ENCODE data around the gene TMA7B. TPM values are rescaled to one million over a fixed set of nuclear protein-coding genes. Genes with fewer than 3 reads are reported as not detected.

The TMA7B gene
- total and polyA plus RNA-seq, 7 donors, result 0.41 TPM; not detected in 6

DNA sequence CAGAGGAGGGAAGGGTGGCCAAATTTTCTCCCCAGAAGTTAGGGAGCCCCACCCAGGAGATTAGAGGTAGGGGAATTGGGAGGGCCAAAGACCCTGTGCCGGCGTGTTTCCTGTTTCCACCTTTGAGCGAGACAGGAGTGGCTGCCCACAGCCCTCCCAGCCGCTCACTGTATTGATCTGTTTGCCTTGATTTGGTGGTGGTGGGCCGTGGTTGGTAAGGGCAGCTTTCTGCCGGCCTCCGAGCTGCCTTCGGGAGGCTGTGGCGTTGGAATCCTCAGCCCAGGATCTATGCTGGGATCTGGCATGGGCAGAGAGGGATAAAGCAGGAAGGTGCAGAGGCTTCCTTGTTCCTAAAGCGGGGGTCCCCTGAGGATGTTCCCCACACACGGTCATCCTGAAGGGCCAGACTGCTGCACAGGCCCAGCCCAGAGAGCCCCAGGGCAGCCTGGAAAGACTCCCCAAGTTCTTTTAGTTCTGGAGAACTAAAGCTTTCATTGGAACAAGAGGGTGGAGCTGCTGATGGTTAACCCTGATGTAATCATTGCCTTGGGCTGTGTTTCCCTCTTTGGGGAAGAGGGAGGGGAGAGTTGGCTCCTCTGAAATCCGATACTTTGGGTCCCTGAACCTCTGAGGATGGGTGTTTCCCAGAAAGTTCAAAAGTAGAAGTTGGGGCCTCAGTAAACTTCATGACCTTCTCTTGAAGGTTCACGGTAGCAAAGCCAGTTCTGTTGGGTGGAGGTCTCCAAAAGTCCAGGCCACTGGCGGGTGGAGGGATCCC, 41.8 kb downstream of the TMA7B start:
- Histone ChIP-seq H3K9me3 (no peaks in the 10 kb centered on the region), H3K4me3 (no peak overlapping the region), H3K27ac (peak overlapping the region in 1 of 4 donors; percentile 38), H3K27me3 (peaks cover 0 to 30% (median 15%) of the 10 kb centered on the region in 3 donors), H3K36me3 (no peaks in the 10 kb centered on the region), H3K4me1 (peaks cover 0 to 7% (median 0%) of the 10 kb centered on the region in 4 donors)
- DNase-seq, result no peak
- 80 to 93% methylated on average over 14 of the region's 14 CpGs for WGBS, 2 donors
- TF ChIP-seq EP300 (IDR thresholded peaks at IDR 0.05), result no peak
- TF ChIP-seq, protein P1, sequence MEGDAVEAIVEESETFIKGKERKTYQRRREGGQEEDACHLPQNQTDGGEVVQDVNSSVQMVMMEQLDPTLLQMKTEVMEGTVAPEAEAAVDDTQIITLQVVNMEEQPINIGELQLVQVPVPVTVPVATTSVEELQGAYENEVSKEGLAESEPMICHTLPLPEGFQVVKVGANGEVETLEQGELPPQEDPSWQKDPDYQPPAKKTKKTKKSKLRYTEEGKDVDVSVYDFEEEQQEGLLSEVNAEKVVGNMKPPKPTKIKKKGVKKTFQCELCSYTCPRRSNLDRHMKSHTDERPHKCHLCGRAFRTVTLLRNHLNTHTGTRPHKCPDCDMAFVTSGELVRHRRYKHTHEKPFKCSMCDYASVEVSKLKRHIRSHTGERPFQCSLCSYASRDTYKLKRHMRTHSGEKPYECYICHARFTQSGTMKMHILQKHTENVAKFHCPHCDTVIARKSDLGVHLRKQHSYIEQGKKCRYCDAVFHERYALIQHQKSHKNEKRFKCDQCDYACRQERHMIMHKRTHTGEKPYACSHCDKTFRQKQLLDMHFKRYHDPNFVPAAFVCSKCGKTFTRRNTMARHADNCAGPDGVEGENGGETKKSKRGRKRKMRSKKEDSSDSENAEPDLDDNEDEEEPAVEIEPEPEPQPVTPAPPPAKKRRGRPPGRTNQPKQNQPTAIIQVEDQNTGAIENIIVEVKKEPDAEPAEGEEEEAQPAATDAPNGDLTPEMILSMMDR (IDR thresholded peaks at IDR 0.05), result no peak
- no peak for TF ChIP-seq POLR2AphosphoS5 (IDR thresholded peaks at IDR 0.05)
- no peak for TF ChIP-seq POLR2A (IDR thresholded peaks at IDR 0.05)
- intact Hi-C loops (cut with DNase I), result no loop called here

DNA sequence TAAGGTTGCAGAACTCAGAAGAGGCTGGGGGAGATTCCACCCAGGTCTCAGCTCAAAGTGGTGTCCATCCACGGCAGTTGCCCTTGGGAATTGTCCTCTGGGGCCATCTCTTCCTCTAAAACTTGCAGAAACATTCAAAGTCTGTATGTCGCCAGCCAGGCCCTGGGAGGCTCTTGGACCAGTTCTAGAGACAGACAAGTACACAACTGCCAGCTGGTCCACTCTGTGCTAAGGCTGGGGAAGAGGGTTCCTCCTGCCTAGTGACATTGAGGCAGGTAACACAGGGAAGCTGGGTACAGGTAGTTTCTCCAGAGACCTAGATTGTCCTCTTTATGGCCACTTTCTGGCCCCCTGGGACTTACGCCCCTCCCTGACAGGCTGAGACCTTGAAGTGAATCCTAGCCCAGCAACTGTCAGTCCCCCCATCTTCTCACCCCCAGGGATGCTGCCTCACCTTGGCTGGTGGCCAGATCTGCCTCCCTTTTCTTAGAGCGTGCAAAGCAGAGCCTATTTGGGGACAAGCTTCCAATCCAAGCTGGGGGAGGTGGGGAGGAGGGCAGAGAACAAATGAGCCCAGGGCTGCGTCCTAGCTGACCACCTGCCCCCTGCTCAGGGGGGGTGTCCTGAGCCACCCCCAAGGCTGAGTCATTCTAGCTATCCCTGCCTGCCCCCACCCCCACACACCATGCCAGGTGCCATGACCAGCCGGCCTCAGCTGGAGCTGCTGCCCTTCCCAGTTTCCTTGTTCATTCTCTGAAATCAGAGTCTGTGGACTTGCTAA, 42.9 kb downstream of the TMA7B start:
- Histone ChIP-seq H3K4me1 (peaks cover 0 to 2% (median 0%) of the 10 kb centered on the region in 4 donors), H3K27ac (no peak overlapping the region), H3K4me3 (no peak overlapping the region), H3K36me3 (no peaks in the 10 kb centered on the region), H3K27me3 (peaks cover 0 to 24% (median 4%) of the 10 kb centered on the region in 3 donors), H3K9me3 (no peaks in the 10 kb centered on the region)
- TF ChIP-seq POLR2A (IDR thresholded peaks at IDR 0.05) (no peak), EP300 (IDR thresholded peaks at IDR 0.05) (no peak), POLR2AphosphoS5 (IDR thresholded peaks at IDR 0.05) (no peak)
- TF ChIP-seq, protein P1 (IDR thresholded peaks at IDR 0.05), result no peak
- 84 to 86% methylated on average over 6 of the region's 6 CpGs for WGBS, 2 donors
- intact Hi-C loops (cut with DNase I), result no loop called here
- DNase-seq, result no peak

DNA sequence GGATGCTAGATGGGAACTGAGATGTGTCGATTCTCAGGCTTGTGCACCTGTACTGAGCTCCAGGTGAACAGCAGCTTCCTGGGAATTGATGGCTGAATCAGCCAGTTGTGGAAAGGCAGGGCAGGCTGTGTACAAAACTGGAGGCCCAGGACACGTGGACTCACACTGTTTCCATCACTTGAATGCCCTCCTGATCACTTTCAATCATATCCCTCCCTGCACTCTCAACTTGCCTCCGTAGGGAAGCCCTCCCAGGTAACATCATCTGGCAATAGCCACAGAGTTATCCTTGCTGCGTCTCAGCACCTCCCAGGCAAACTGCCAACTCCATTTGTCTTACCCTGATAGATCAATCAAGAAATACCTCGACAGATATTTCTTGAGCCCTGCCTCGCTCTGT, 44.6 kb downstream of the TMA7B start:
- WGBS, 2 donors, result 82 to 85% methylated on average over 6 of the region's 6 CpGs
- no peak for DNase-seq
- intact Hi-C loops (cut with DNase I), result no loop called here
- Histone ChIP-seq H3K9me3 (no peaks in the 10 kb centered on the region), H3K4me1 (no peaks in the 10 kb centered on the region), H3K4me3 (no peak overlapping the region), H3K27me3 (peaks cover 6 to 38% (median 11%) of the 10 kb centered on the region in 3 donors), H3K27ac (no peak overlapping the region), H3K36me3 (no peaks in the 10 kb centered on the region)
- TF ChIP-seq, protein P1 (IDR thresholded peaks at IDR 0.05), result no peak
- no peak for TF ChIP-seq POLR2AphosphoS5 (IDR thresholded peaks at IDR 0.05)
- no peak for TF ChIP-seq POLR2A (IDR thresholded peaks at IDR 0.05)
- TF ChIP-seq EP300 (IDR thresholded peaks at IDR 0.05), result no peak

DNA sequence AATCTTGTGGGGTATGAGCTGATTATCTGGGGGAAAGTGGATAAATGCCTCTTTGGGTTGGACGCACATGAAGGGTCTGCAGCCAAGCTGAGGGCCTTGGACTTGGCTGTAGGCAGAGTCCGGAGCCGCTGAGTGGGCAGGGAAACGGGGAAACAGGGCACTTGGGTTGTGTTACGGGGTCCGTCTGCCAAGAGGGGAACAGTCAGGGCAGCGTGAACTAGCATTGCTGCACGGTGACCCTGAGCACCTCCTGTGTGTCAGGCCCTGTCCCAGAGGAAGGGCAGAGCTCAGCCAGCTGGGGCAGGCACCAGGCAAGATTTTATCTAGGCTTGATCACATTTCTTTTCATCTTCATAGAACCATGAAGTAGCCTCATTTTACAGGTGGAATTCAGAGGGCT, 46.4 kb downstream of the TMA7B start:
- WGBS, 2 donors, result 87 to 95% methylated on average over 8 of the region's 8 CpGs
- no peak overlapping the region for H3K4me3 ChIP-seq
- no peaks in the 10 kb centered on the region for H3K36me3 ChIP-seq
- H3K27me3 ChIP-seq, result peaks cover 6 to 56% (median 17%) of the 10 kb centered on the region in 3 donors
- no peak for DNase-seq
- no peaks in the 10 kb centered on the region for H3K4me1 ChIP-seq
- H3K27ac ChIP-seq, result no peak overlapping the region
- no peaks in the 10 kb centered on the region for H3K9me3 ChIP-seq
- TF ChIP-seq, protein P1 (IDR thresholded peaks at IDR 0.05), result no peak
- no peak for TF ChIP-seq EP300 (IDR thresholded peaks at IDR 0.05)
- intact Hi-C loops (cut with DNase I), result no loop called here
